GM10248 (cell line): ENCODE results near the gene HSP90B1.

Experiments used
- CTCF ChIA-PET: fragments of 300-600 bp; sonication (Branson Sonifier 250); formaldehyde crosslinking; extraction: SDS; loops from one replicate; lab custom pipeline; 2021; ENCODE audit warnings: antibody characterized with exemption; lab: Yijun Ruan, JAX
- POLR2A ChIA-PET: fragments of 350-650 bp; sonication (Branson Sonifier 250); formaldehyde crosslinking; extraction: SDS; loops from one replicate; lab custom pipeline; 2020; ENCODE audit warnings: antibody characterized with exemption; lab: Yijun Ruan, JAX
- DNase-seq: peaks from one replicate; pipeline ENCODE4 v3.0.0; 2012; ENCODE audit errors: extremely low spot score
- CTCF ChIP-seq: IDR thresholded peaks from 2 replicates; pipeline ENCODE4 v1.5.1; 2012; ENCODE audit warnings: mild to moderate bottlenecking, low read depth; ENCODE audit errors: extremely low read depth, missing control alignments, control extremely low read depth

Gene HSP90B1

GRCh38 chr12:103933237-103933636 lies 3.0 kb downstream of the HSP90B1 start:
- CTCF ChIA-PET = no interaction called here
- no peak for DNase-seq
- POLR2A ChIA-PET = no interaction called here

GRCh38 chr12:103936679-103937078 lies 6.5 kb downstream of the HSP90B1 start:
- TF ChIP-seq CTCF = no peak
- ChIA-PET CTCF (interaction anchor here (0.9 to 3.4 kb wide), 6 partner anchors 9 to 58 kb away, joined by 3 to 12 read pairs (median 7); no protein-coding TSS in a partner anchor), POLR2A (interaction anchor here (0.7 to 1.7 kb wide), 4 partner anchors 12 to 29 kb away, joined by 3 to 6 read pairs (median 4); no protein-coding TSS in a partner anchor)
- DNase-seq = no peak

More at GRCh38 chr12:103933237-103933636, 3.0 kb downstream of the HSP90B1 start:
- TF ChIP-seq CTCF = no peak

GRCh38 chr12:103944964-103945363 lies 14.8 kb downstream of the HSP90B1 start:
- CTCF ChIA-PET = interaction anchor here (1.4 to 3.2 kb wide), 2 partner anchors 9 to 61 kb away, joined by 3 to 12 read pairs; no protein-coding TSS in a partner anchor
- no peak for TF ChIP-seq CTCF
- POLR2A ChIA-PET = interaction anchor here (1.3 kb wide), 1 partner anchor 15 kb away, joined by 4 read pairs; the partner anchor contains the start of gene HSP90B1
- DNase-seq = no peak

- POLR2A ChIA-PET = interaction anchor here (1.9 to 2.4 kb wide), 2 partner anchors 12 to 18 kb away, joined by 6 to 8 read pairs; partner anchors contain the start of gene HSP90B1
- CTCF ChIA-PET = interaction anchor here (1.6 to 1.7 kb wide), 2 partner anchors 8 to 12 kb away, joined by 3 to 6 read pairs; no protein-coding TSS in a partner anchor
- no peak for TF ChIP-seq CTCF
- no peak for DNase-seq
Observed at GRCh38 chr12:103947871-103948555, 17.8 kb downstream of the HSP90B1 start.

GRCh38 chr12:103948746-103949406 lies 18.7 kb downstream of the HSP90B1 start:
- CTCF ChIA-PET = interaction anchor here (1.0 to 1.7 kb wide), 6 partner anchors 8 to 65 kb away, joined by 3 to 6 read pairs (median 3); no protein-coding TSS in a partner anchor
- TF ChIP-seq CTCF = no peak
- POLR2A ChIA-PET = interaction anchor here (0.9 to 2.4 kb wide), 3 partner anchors 13 to 18 kb away, joined by 3 to 8 read pairs (median 6); partner anchors contain the start of genes HSP90B1 and TDG

GRCh38 chr12:103952497-103952896 lies 22.3 kb downstream of the HSP90B1 start:
- ChIA-PET CTCF (interaction anchor here (1.7 to 4.1 kb wide), 2 partner anchors 9 to 16 kb away, joined by 8 to 10 read pairs; no protein-coding TSS in a partner anchor), POLR2A (interaction anchor here (0.8 kb wide), 1 partner anchor 22 kb away, joined by 3 read pairs; the partner anchor contains the start of gene HSP90B1)
- no peak for DNase-seq
- TF ChIP-seq CTCF = no peak

More at GRCh38 chr12:103948746-103949406, 18.7 kb downstream of the HSP90B1 start:
- no peak for DNase-seq
